Measurements from ENCODE around the gene E2F1. TPM values are rescaled to one million over a fixed set of nuclear protein-coding genes. Genes with fewer than 3 reads are reported as not detected.

Gene E2F1
- polyA plus RNA-seq, 6 donors from 2014 or later = 0.16 to 0.78 (median 0.27) TPM; not detected in 2

- peak overlapping the region in 2 of 6 donors; percentile 31 to 52 for H3K27ac Mint-ChIP-seq
- H3K4me1 Mint-ChIP-seq = peaks cover 19 to 25% (median 19%) of the 10 kb centered on the region in 3 donors
- H3K9me3 Mint-ChIP-seq = peaks cover 0 to 4% (median 0%) of the 10 kb centered on the region in 7 donors
- H3K27me3 Mint-ChIP-seq = no peaks in the 10 kb centered on the region
- DNase-seq = no peak
- H3K36me3 Mint-ChIP-seq = no peaks in the 10 kb centered on the region
- peak overlapping the region; percentile 77 to 99 (median 82) for H3K4me3 Mint-ChIP-seq
- no peak for ATAC-seq (ENCODE audit: low read depth in 2 of 2)
Observed at GRCh38 chr20:33721391-33722140, 35.4 kb upstream of the E2F1 start.

- Mint-ChIP-seq H3K9me3 (peaks cover 0 to 4% (median 0%) of the 10 kb centered on the region in 7 donors), H3K36me3 (peaks cover 0 to 6% of the 10 kb centered on the region in 2 donors), H3K27ac (peak within 1 kb of the TSS; percentile 75 to 98 (median 92)), H3K27me3 (no peaks in the 10 kb centered on the region), H3K4me3 (peak within 1 kb of the TSS; percentile 77 to 99 (median 94)), H3K4me1 (peaks cover 19 to 25% (median 23%) of the 10 kb centered on the region in 3 donors)
- ATAC-seq (ENCODE audit: low read depth in 2 of 2) = peak; percentile 96
- peak; percentile 85 for DNase-seq
Observed at GRCh38 chr20:33719989-33720709, 34.0 kb upstream of the E2F1 start, which contains the start of gene PXMP4. Gene PXMP4 (minus strand): TSS chr20:33720310. CDS start chr20:33720207, 103 bp downstream.

- peak overlapping the region; percentile 77 to 99 (median 94) for H3K4me3 Mint-ChIP-seq
- H3K27me3 Mint-ChIP-seq = no peaks in the 10 kb centered on the region
- H3K9me3 Mint-ChIP-seq = peaks cover 0 to 4% (median 0%) of the 10 kb centered on the region in 7 donors
- peaks cover 0 to 6% of the 10 kb centered on the region in 2 donors for H3K36me3 Mint-ChIP-seq
- DNase-seq (no peak), ATAC-seq (ENCODE audit: low read depth in 2 of 2) (peak in 1 of 2 donors; percentile 0)
- H3K4me1 Mint-ChIP-seq = peaks cover 19 to 25% (median 23%) of the 10 kb centered on the region in 3 donors
- peak overlapping the region; percentile 75 to 92 (median 86) for H3K27ac Mint-ChIP-seq
Observed at GRCh38 chr20:33719277-33719988, 33.2 kb upstream of the E2F1 start.

- ATAC-seq (ENCODE audit: low read depth in 2 of 2) (no peak), DNase-seq (no peak)
- Mint-ChIP-seq H3K27ac (no peak overlapping the region), H3K4me3 (no peak overlapping the region), H3K9me3 (peaks cover 0 to 4% (median 0%) of the 10 kb centered on the region in 7 donors), H3K27me3 (no peaks in the 10 kb centered on the region), H3K4me1 (peaks cover 19 to 33% (median 25%) of the 10 kb centered on the region in 3 donors), H3K36me3 (peaks cover 15 to 17% of the 10 kb centered on the region in 2 donors)
Observed at GRCh38 chr20:33716498-33716897, 30.3 kb upstream of the E2F1 start.

GRCh38 chr20:33713865-33714367, 27.7 kb upstream of the E2F1 start:
- Mint-ChIP-seq H3K27me3 (no peaks in the 10 kb centered on the region), H3K9me3 (no peaks in the 10 kb centered on the region), H3K4me3 (peak overlapping the region in 1 of 8 donors; percentile 20), H3K4me1 (peaks cover 0 to 28% (median 13%) of the 10 kb centered on the region in 3 donors), H3K27ac (no peak overlapping the region), H3K36me3 (peaks cover 17 to 26% of the 10 kb centered on the region in 2 donors)
- ATAC-seq (ENCODE audit: low read depth in 2 of 2) (no peak), DNase-seq (no peak)

GRCh38 chr20:33711446-33711738, 25.2 kb upstream of the E2F1 start:
- no peaks in the 10 kb centered on the region for H3K27me3 Mint-ChIP-seq
- no peak overlapping the region for H3K4me3 Mint-ChIP-seq
- ATAC-seq (ENCODE audit: low read depth in 2 of 2) (no peak), DNase-seq (no peak)
- no peak overlapping the region for H3K27ac Mint-ChIP-seq
- H3K9me3 Mint-ChIP-seq = no peaks in the 10 kb centered on the region
- peaks cover 22 to 26% of the 10 kb centered on the region in 2 donors for H3K36me3 Mint-ChIP-seq
- peaks cover 0 to 23% (median 6%) of the 10 kb centered on the region in 3 donors for H3K4me1 Mint-ChIP-seq

- peak overlapping the region in 1 of 6 donors; percentile 24 for H3K27ac Mint-ChIP-seq
- H3K4me1 Mint-ChIP-seq = peaks cover 0 to 20% (median 6%) of the 10 kb centered on the region in 3 donors
- no peak for ATAC-seq (ENCODE audit: low read depth in 2 of 2)
- peaks cover 17 to 26% of the 10 kb centered on the region in 2 donors for H3K36me3 Mint-ChIP-seq
- H3K27me3 Mint-ChIP-seq = no peaks in the 10 kb centered on the region
- DNase-seq = no peak
- no peaks in the 10 kb centered on the region for H3K9me3 Mint-ChIP-seq
- H3K4me3 Mint-ChIP-seq = no peak overlapping the region
Observed at GRCh38 chr20:33710681-33711445, 24.7 kb upstream of the E2F1 start.

- ATAC-seq (ENCODE audit: low read depth in 2 of 2) (no peak), DNase-seq (no peak)
- no peaks in the 10 kb centered on the region for H3K27me3 Mint-ChIP-seq
- no peaks in the 10 kb centered on the region for H3K9me3 Mint-ChIP-seq
- peak overlapping the region in 1 of 6 donors; percentile 34 for H3K27ac Mint-ChIP-seq
- H3K36me3 Mint-ChIP-seq = peaks cover 17 to 26% of the 10 kb centered on the region in 2 donors
- no peak overlapping the region for H3K4me3 Mint-ChIP-seq
- H3K4me1 Mint-ChIP-seq = peaks cover 0 to 20% (median 6%) of the 10 kb centered on the region in 3 donors
Observed at GRCh38 chr20:33709905-33710541, 23.8 kb upstream of the E2F1 start.

- DNase-seq (no peak), ATAC-seq (ENCODE audit: low read depth in 2 of 2) (no peak)
- no peaks in the 10 kb centered on the region for H3K27me3 Mint-ChIP-seq
- peaks cover 17 to 26% of the 10 kb centered on the region in 2 donors for H3K36me3 Mint-ChIP-seq
- H3K9me3 Mint-ChIP-seq = no peaks in the 10 kb centered on the region
- H3K4me1 Mint-ChIP-seq = peaks cover 0 to 20% (median 6%) of the 10 kb centered on the region in 3 donors
- no peak overlapping the region for H3K27ac Mint-ChIP-seq
- no peak overlapping the region for H3K4me3 Mint-ChIP-seq
Observed at GRCh38 chr20:33709398-33709797, 23.2 kb upstream of the E2F1 start.

GRCh38 chr20:33707668-33708067, 21.5 kb upstream of the E2F1 start:
- Mint-ChIP-seq H3K27me3 (no peaks in the 10 kb centered on the region), H3K9me3 (no peaks in the 10 kb centered on the region), H3K4me1 (peaks cover 0 to 13% (median 6%) of the 10 kb centered on the region in 3 donors), H3K36me3 (peaks cover 6 to 11% of the 10 kb centered on the region in 2 donors), H3K27ac (no peak overlapping the region), H3K4me3 (peak overlapping the region in 1 of 8 donors; percentile 42)
- no peak for DNase-seq
- no peak for ATAC-seq (ENCODE audit: low read depth in 2 of 2)

- Mint-ChIP-seq H3K27me3 (no peaks in the 10 kb centered on the region), H3K27ac (no peak overlapping the region), H3K9me3 (peaks cover 0 to 2% (median 0%) of the 10 kb centered on the region in 7 donors), H3K4me3 (no peak overlapping the region), H3K4me1 (peaks cover 0 to 3% (median 0%) of the 10 kb centered on the region in 3 donors), H3K36me3 (peaks cover 0 to 6% of the 10 kb centered on the region in 2 donors)
- ATAC-seq (ENCODE audit: low read depth in 2 of 2) (no peak), DNase-seq (no peak)
Observed at GRCh38 chr20:33704197-33704924, 18.2 kb upstream of the E2F1 start.
